HG03159 (cell line): Measurements from ENCODE around the gene UGT1A8.

ENCODE experiments used
- ATAC-seq: cut with Tn5 transposase; IDR thresholded peaks from one replicate; pipeline ENCODE4 v1.9.1; 2021; ENCODE audit warnings: mild to moderate bottlenecking, moderate library complexity; ENCODE audit not compliant: unreplicated experiment

Gene UGT1A8

DNA sequence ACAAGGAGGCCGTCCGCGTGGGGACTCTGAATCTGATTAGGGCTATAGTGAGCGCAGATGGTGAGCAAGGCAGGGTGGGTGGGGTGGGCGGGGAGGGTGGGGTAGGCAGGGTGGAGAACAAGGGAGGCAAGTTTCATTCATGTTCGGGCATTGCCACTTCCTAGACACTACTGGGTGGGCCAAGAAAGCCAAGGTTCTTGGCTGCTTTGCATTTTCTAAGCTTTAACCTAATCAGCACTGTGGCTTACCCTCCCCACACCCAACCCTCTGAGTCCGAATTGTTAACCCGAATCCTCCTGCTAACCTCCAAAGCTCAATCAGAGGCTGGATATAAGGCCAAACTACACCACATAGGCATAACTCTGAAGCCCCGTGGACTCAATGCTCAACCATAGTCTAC, 178.8 kb downstream of the UGT1A8 start:
- no peak for ATAC-seq

- ATAC-seq: no peak
These were observed 181.1 kb downstream of the UGT1A8 start for GRCh38 chr2:233798335-233799086.

- ATAC-seq: no peak
These were observed 181.7 kb downstream of the UGT1A8 start for GRCh38 chr2:233799087-233799665.

GRCh38 chr2:233799716-233800115, 182.3 kb downstream of the UGT1A8 start:
- ATAC-seq: no peak

DNA sequence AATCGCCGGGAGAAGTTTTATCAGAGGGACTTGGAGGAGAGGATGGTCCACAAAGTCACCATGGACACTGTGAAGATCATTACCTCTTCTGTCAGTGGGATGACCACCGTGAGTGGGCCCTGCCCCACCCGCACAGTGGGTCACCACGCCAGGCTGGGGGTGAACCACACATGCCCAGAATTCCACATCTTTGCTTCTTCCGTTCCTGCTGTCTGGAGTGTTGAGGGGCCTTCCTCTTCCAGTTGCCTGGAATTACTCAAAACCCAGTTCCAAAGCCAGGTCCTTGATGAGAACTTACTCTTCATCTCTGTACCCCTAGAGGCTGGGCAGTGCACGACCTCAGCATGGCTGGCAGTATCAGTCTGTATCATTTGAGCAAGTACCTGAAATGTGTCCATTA, 182.8 kb downstream of the UGT1A8 start:
- no peak for ATAC-seq

DNA sequence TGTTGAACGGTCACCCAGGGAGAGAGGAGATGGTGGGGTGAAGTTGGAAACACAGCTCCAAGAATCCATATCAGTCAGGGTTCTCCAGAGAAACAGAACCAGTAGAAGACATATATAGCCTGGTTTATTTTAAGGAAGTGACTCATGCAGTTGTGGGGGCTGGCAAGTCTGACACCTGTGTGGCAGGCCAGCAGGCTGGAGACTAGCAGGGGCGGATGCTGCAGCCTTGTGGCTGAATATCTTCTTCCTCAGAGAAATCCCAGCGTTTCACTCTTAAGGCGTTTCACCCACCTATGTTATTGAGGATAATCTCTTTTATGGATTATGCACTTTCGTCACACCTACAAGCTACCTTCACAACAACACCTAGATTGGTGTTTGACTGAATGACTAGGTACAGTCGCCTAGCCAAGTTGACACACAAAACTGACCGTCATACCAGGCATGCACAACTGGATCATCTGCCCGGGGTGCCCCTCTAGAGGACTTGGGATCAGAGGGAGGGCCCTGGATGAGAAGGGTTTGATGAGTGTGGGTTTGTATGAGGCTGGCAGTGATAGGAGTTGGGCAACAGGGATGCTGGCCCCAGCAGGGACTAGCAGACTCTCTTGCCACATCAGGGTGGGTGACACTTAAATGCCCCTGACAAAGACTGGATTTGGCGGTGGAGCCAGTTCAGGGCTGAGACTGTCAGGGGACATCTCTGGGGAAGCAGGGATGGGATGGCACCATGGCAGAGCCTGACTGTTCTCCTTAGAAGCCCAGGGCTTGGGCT, 184.1 kb downstream of the UGT1A8 start:
- ATAC-seq: peak; percentile 50

DNA sequence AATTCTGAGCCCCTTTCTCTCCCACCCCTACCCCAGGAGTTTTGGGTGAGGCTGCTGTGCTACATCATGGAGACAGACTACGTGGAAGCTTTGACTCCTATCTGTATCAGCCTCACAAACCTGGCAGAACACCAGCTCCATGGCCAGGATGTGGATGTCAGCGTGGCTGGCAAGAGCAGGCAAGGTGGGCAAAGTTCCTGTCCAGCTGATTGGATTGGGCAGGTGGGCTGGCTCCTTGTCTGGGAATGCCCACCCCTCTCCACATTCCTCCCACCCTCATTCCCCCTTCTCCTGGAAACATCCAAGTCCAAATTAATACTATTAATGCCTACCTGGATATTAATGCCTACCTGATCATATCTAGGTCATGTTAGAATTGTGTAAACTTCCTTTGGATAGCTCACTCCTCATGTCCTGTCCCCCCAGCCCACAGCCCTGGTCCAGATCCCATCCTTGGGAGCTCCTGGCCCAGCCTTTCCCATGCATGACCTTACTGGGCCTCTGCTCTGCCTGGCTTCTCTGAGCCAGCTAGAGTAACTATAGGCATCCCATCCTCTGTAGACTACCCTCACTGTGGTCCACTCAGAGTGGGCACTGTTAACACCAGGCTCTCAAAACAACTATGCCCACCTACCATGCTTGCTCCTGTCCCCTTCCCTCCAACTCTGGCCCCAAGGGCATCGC, 184.8 kb downstream of the UGT1A8 start:
- no peak for ATAC-seq

DNA sequence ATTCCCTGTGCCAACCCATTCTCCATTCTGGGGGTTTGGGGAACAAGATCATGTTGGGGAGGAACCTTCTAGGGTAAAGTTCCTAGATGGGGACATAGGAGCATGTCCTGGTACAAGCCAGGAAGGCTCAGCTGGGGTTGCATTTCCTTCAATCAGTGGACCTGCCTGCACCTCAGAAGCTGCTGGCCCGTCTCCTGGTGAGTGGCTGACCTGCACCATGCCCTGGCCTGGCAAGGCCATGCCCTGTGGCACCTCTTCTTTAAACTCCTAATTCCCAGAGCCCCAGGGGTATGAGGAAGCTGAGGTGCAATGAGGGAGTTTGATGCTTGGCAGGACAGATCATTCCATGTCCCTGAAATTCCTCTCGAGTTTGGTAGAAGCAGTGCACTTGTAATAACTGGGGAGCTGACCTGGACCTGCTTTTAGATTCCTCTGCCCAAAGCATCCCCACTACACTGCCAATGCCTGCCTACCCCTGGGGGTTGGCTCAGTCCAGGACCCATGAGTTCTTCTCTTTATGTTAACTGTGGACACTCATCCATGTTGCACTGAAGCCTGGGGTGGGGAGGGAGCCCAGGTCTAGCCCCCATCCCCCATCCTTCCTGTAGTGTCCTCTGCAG, 186.0 kb downstream of the UGT1A8 start:
- ATAC-seq: no peak

GRCh38 chr2:233803994-233804393, 186.6 kb downstream of the UGT1A8 start:
- no peak for ATAC-seq

DNA sequence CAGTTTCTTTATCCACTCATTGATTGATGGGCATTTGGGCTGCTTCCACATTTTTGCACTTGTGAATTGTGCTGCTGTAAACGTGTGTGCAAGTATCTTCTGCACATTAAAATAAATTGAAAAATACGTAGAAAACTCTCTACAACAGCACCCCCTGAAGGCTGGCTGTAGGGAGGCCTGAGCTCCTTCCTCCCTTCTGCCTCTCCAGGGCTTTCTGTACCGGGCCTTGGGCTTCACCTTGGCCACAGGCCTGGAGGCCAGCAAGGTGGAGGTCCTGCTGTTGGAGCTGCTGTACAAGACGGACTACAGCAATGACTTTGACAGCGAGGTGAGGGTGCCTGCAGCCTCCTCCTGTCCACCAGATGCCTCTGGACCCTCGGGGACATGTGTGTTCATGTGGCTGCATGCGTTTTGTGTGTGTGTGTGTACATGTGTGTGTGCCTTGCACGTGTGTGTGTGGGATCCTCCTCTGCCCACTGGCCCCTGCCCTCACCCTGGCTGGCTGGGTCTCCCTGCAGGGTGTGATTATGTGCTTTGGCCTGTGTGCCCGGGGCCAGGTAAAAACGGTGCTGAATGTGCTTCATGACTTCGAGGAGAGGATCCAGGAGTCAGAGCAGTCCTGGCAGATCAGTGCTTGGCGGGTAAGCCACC, 189.9 kb downstream of the UGT1A8 start:
- ATAC-seq: no peak

GRCh38 chr2:233807966-233808935, 190.8 kb downstream of the UGT1A8 start:
- ATAC-seq: no peak

GRCh38 chr2:233810385-233810784, 193.0 kb downstream of the UGT1A8 start:
- no peak for ATAC-seq

- ATAC-seq: no peak
These were observed 193.7 kb downstream of the UGT1A8 start for GRCh38 chr2:233811087-233811486.

- no peak for ATAC-seq
These were observed 194.3 kb downstream of the UGT1A8 start for GRCh38 chr2:233811732-233812131.

DNA sequence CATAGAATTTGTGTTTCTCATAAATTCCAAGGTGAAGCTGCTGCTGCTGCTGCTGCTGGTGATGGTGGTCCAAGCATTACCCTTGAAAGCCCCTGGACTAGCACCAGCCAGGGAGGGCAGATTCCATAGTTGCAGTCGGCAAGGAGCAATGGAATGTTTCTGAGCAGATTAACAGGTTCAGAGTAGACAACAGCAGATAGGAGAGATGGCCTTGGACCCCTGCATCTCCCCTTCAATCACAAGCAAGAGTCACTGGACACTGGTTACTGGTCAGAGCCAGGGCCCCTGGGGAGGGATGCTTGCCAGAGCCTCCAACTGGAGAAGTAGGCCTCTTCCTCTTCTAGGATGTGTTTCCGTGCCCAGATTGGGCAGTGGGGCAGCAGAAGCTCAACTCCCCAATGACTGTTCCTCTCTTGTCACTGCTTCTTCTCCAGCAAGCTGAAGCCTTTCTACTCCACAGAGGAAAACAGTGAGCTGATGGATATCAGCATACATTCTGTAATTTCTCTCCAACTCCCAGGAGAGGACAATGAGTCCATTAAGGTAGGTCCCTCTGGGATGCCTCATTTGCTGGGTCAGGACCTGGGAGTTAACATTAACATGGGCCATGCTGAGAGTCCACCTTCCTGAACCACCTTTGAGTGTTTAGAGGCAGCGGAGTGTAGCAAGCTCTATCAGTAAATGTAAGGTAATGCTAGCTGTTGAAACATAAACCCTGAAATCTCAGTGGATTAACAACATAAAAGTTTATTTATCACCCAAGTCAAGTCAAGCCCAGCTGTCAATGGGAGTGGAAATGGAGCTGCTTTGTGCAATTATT, 196.0 kb downstream of the UGT1A8 start:
- ATAC-seq: no peak

DNA sequence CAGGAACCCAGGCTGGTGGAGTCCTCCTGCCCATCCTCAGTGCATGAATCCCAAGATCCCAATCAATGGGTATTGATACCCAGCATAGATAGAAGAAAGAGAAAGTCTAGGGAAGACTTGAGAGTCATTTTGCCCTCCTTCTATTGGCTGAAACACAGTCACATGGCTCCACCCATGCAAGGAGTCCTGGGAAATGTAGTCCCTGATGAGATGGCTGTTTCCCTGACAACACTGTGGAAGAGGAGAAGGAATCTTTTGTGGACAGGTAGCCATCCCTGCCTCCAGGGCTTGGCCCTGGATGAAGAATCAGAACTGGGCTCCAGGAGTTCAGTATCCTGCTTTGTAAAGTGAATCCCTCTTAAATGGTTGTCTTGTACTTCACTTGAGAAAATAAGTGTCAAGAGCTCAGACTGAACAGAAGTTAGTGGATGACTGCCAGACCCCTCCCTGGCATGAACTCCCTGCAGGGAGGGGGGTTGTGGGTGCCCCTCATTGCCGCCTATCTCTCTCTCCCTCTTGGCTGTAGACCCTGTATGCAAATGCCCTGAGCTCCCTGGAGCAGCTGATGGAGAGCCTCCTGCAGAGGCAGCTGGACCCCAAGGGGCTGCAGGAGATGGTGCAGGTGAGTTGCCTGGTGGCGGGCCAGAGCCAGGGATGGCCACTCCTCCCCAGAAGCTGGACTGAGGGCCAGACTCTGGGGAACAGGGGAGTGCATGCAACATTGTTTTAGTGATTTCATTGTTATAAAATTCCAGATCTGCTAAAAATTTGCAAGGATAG, 196.8 kb downstream of the UGT1A8 start:
- no peak for ATAC-seq

- ATAC-seq: no peak
These were observed 198.4 kb downstream of the UGT1A8 start for GRCh38 chr2:233815861-233816260.

DNA sequence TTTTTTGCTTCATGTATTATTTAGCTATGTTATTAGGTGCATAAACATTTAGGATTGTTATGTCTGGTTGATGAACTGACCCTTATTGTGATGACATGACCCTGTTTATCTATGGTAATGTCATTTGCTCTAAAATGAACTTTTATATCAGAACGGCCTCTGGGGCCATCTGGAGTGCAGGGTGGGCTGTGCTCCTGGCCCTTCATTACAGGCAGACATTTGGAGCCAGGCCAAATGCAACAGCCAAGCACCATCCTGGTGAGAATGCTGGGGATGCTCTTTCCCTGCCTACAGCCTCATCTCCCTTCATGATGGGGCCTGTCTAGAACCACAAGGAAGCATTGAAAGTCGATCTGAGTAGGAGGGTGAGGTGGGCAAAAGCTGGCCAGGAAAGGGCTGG, 198.9 kb downstream of the UGT1A8 start:
- ATAC-seq: no peak
